Activated CD4-positive, alpha-beta T cell treated with anti-CD3 and anti-CD28 coated beads for 36 hours (primary cell): ENCODE data around the gene LRBA. TPM values are rescaled to one million over a fixed set of nuclear protein-coding genes. Genes with fewer than 3 reads are reported as not detected.
"Not testable (repeated sequence)": the region's sequence is repeated elsewhere in the genome, so short reads cannot be mapped to it uniquely, and the experiment has no call there.

Experiments
- ATAC-seq: fragments of 200-7000 bp; cut with Tn5 transposase; one replicate; pipeline ENCODE4 v1.10.0; 2021; ENCODE audit warnings: mild to moderate bottlenecking, moderate library complexity
- CTCF ChIA-PET: fragments of 350-600 bp; sonication (Branson Sonifier 250); formaldehyde crosslinking; loops from one replicate; lab custom pipeline; 2021; ENCODE audit warnings: antibody characterized with exemption; lab: Charles Lee
- POLR2A ChIA-PET: fragments of 350-600 bp; sonication (Branson Sonifier 250); formaldehyde crosslinking; loops from one replicate; lab custom pipeline; 2021; ENCODE audit warnings: antibody characterized with exemption, inconsistent platforms; lab: Charles Lee
- DNase-seq: peaks from one replicate; pipeline ENCODE4 v3.0.0-alpha.2; 2020
- H3K27ac Mint-ChIP-seq: one replicate; pipeline ENCODE4 v1.8.0; 2021; ENCODE audit warnings: mixed read lengths
- H3K27me3 Mint-ChIP-seq: one replicate; pipeline ENCODE4 v1.8.0; 2021; ENCODE audit warnings: mixed read lengths
- H3K36me3 Mint-ChIP-seq: one replicate; pipeline ENCODE4 v1.8.0; 2021; ENCODE audit warnings: low read depth, mixed read lengths
- H3K4me1 Mint-ChIP-seq: one replicate; pipeline ENCODE4 v1.8.0; 2021; ENCODE audit warnings: mixed read lengths
- H3K4me3 Mint-ChIP-seq: one replicate; pipeline ENCODE4 v1.8.0; 2021; ENCODE audit warnings: mild to moderate bottlenecking, moderate library complexity, mixed read lengths
- H3K9me3 Mint-ChIP-seq: one replicate; pipeline ENCODE4 v1.8.0; 2021; ENCODE audit warnings: low read depth, mixed read lengths
- intact Hi-C, 2 experiments: fragments of 100-400 bp; cut with DNase I in 1 of 2; cut with micrococcal nuclease in 1 of 2; formaldehyde crosslinking; loops; one replicate each; pipeline versions ENCODE4 v1.14.2 to v1.15.1; 2022 to 2024; cut with DNase I, micrococcal nuclease
- total RNA-seq, 2 experiments: library from RNA; stranded (reverse); gene quantifications; one replicate each; pipeline ENCODE4 v1.2.3, GENCODE V29; 2021

The LRBA gene
- total RNA-seq, 2 experiments from 2014 or later, result 56.6 to 59.2 TPM

DNA sequence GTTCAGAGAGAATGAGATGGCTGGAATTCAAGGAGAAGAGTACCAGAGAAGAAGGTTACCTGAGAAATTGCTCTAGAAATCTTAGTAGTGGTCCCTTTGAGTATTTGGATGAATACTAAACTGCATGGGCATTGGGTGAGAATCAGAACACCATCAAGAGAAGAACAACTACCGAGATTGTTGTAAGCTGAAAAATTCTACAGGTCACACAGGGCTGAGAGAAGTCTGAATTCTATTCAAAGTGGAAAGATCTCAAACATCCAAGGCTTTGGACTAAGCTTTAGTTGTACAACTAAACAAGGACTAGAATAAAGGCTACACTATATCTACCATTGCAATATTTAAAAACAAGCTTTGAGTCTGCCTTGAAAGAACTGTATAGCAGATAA, 40.8 kb downstream of the LRBA start:
- DNase-seq, result no peak
- Mint-ChIP-seq H3K27me3 (no peaks in the 10 kb centered on the region), H3K27ac (no peak overlapping the region), H3K4me3 (no peak overlapping the region), H3K4me1 (peaks cover 68% of the 10 kb centered on the region), H3K36me3 (peaks cover 12% of the 10 kb centered on the region), H3K9me3 (peaks cover 5% of the 10 kb centered on the region)
- POLR2A ChIA-PET, result no interaction called here
- CTCF ChIA-PET, result interaction anchor here (0.6 kb wide), 1 partner anchor 436 kb away, joined by 3 read pairs; no protein-coding TSS in a partner anchor
- intact Hi-C loops, result loop anchor here in 1 of 2 experiments (5.0 kb wide), 1 partner anchor 38 kb away; no protein-coding TSS in a partner anchor
- ATAC-seq, result no peak

DNA sequence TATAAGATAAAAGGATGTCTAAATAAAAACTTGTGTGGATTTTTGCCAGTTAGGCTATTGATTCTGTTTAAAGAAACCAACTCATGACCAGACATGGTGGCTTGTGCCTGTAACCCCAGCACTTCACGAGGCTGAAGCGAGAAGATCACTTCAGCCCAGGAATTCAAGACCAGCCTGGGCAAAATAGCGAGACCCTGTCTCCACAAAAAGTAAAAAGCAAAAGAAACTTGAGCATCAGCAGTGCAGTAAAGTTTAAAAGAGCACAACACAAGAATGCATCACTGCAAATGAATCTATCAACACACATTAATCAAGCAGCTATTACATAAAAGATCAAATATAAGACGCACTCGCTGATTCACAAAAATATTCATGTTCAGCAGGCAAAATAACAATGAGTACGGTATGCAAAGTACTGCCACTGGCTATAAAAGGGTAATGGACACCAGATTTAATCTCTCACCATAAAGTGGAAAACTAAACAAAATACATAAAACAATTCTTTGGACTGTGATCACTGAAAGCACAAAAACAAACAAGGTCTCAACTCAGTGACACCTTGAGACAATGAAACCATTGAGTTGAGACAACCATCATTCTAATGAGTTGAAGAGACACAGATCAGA, 41.3 kb downstream of the LRBA start:
- Mint-ChIP-seq H3K4me3 (no peak overlapping the region), H3K27me3 (no peaks in the 10 kb centered on the region), H3K9me3 (peaks cover 2% of the 10 kb centered on the region), H3K36me3 (peaks cover 7% of the 10 kb centered on the region), H3K4me1 (peaks cover 64% of the 10 kb centered on the region), H3K27ac (no peak overlapping the region)
- CTCF ChIA-PET, result interaction anchor here (0.6 kb wide), 1 partner anchor 436 kb away, joined by 3 read pairs; no protein-coding TSS in a partner anchor
- DNase-seq (no peak), ATAC-seq (no peak)
- POLR2A ChIA-PET, result no interaction called here
- intact Hi-C loops, result loop anchor here in 1 of 2 experiments (5.0 kb wide), 1 partner anchor 39 kb away; no protein-coding TSS in a partner anchor

DNA sequence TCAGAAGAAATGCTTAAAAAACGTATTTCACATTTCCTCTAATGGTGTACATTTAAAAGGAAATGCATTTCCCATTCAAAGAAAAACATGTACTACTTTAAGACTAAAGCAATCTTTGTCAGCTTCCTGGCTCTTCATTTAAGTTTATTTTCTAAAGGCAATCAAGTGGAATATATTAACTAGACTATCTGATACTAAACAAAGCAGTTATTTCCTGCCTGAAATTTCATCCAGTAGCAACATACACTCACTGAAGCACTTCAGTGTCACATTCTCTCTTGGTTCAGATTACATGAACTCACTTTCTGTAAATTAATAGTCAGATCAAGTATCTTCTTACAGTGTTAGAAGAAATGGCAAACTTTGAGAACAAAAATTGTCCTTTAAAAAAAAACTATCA, 42.5 kb downstream of the LRBA start:
- Mint-ChIP-seq H3K4me1 (peaks cover 53% of the 10 kb centered on the region), H3K36me3 (peaks cover 2% of the 10 kb centered on the region), H3K27me3 (no peaks in the 10 kb centered on the region), H3K27ac (no peak overlapping the region), H3K9me3 (no peaks in the 10 kb centered on the region), H3K4me3 (no peak overlapping the region)
- DNase-seq, result no peak
- intact Hi-C loops, result loop anchor here in 1 of 2 experiments (5.0 kb wide), 1 partner anchor 40 kb away; no protein-coding TSS in a partner anchor
- ChIA-PET CTCF (interaction anchor here (1.0 kb wide), 1 partner anchor 126 kb away, joined by 4 read pairs; no protein-coding TSS in a partner anchor), POLR2A (no interaction called here)
- no peak for ATAC-seq

DNA sequence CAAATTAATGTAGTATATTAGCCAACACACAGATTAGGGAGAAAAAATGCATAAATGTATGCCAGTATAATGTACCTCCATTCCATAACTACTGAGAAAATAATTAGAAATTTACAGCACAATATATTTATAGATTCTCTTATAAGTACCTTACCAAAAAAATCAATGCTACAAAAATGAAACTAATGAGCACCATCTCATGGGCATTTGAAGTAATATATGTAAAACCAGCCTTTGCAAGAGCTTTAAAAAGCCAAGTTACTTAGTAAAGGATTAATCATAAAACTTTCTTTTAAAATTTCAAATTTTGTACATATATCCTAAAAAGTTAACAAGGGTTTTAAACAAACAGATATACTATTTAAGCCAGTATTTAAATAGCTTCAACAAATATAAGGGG, 43.2 kb downstream of the LRBA start:
- Mint-ChIP-seq H3K4me1 (peaks cover 52% of the 10 kb centered on the region), H3K36me3 (peaks cover 5% of the 10 kb centered on the region), H3K4me3 (no peak overlapping the region), H3K27me3 (no peaks in the 10 kb centered on the region), H3K27ac (no peak overlapping the region), H3K9me3 (no peaks in the 10 kb centered on the region)
- DNase-seq (no peak), ATAC-seq (no peak)
- ChIA-PET POLR2A (interaction anchor here (1.3 kb wide), 1 partner anchor 127 kb away, joined by 3 read pairs; no protein-coding TSS in a partner anchor), CTCF (interaction anchor here (0.8 to 1.4 kb wide), 4 partner anchors 11 to 127 kb away, joined by 3 to 4 read pairs (median 4); partner anchors contain the start of gene LRBA)
- intact Hi-C loops, result loop anchor here (2.0 to 5.0 kb wide), 4 partner anchors 29 to 61 kb away; partner anchors contain the start of gene LRBA (in 1 of the 2)

DNA sequence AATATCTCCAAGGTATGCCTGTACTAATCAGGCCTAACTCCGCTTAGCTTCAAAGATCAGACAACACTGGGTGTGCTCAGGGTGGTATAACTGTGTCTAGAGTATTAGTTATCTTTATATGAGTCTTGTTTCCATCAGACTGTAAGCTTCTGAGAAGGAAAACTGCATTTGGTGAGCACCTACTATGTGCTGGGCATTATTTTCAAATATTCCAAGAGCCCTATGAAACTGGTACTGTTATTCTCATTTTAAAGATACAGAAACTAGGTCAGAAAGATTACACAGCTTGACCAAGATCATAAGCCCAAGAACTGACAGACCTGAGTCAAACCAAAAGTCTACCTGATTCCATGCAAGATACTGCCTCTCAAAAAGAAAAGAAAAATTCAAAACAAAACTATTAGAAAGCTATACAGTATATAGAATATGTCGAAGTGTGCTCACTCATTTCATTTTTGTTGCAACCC, 44.4 kb downstream of the LRBA start:
- CTCF ChIA-PET, result interaction anchor here (0.6 to 1.5 kb wide), 5 partner anchors 21 to 128 kb away, joined by 3 to 5 read pairs (median 4); partner anchors contain the start of genes LRBA and RPS3A
- H3K27me3 Mint-ChIP-seq, result no peaks in the 10 kb centered on the region
- intact Hi-C loops, result loop anchor here (1.0 to 5.0 kb wide), 5 partner anchors 28 to 62 kb away; partner anchors contain the start of gene LRBA (in 1 of the 2)
- peaks cover 47% of the 10 kb centered on the region for H3K4me1 Mint-ChIP-seq
- H3K9me3 Mint-ChIP-seq, result peaks cover under 1% of the 10 kb centered on the region
- POLR2A ChIA-PET, result interaction anchor here (1.3 kb wide), 1 partner anchor 128 kb away, joined by 3 read pairs; no protein-coding TSS in a partner anchor
- peaks cover 9% of the 10 kb centered on the region for H3K36me3 Mint-ChIP-seq
- H3K4me3 Mint-ChIP-seq, result no peak overlapping the region
- ATAC-seq, result peak; percentile 88
- peak overlapping the region; percentile 51 for H3K27ac Mint-ChIP-seq
- DNase-seq, result no peak

DNA sequence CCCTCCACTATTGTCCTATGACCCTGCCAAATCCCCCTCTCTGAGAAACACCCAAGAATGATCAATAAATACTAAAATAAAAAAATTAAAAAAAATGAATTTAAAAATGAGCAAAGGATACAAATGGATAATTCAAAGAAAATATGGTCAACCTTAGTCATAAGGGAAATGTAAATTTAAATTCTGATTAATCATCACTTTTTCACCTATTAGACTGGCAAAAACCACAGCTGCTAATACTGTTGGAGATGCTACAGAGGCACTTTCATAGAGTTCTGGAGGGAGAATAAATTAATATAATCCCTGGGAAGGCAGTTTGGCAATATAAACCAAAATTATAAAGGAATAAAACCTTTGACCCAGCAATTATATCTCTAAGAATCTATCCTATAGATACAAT, 50.3 kb downstream of the LRBA start:
- intact Hi-C loops, result loop anchor here in 1 of 2 experiments (1.0 kb wide), 1 partner anchor 11 kb away; no protein-coding TSS in a partner anchor
- ATAC-seq (no peak), DNase-seq (no peak)
- CTCF ChIA-PET, result no interaction called here
- no peak overlapping the region for H3K4me3 Mint-ChIP-seq
- no peaks in the 10 kb centered on the region for H3K27me3 Mint-ChIP-seq
- POLR2A ChIA-PET, result no interaction called here
- H3K27ac Mint-ChIP-seq, result no peak overlapping the region
- H3K36me3 Mint-ChIP-seq, result peaks cover 10% of the 10 kb centered on the region
- peaks cover 16% of the 10 kb centered on the region for H3K4me1 Mint-ChIP-seq
- peaks cover 1% of the 10 kb centered on the region for H3K9me3 Mint-ChIP-seq

DNA sequence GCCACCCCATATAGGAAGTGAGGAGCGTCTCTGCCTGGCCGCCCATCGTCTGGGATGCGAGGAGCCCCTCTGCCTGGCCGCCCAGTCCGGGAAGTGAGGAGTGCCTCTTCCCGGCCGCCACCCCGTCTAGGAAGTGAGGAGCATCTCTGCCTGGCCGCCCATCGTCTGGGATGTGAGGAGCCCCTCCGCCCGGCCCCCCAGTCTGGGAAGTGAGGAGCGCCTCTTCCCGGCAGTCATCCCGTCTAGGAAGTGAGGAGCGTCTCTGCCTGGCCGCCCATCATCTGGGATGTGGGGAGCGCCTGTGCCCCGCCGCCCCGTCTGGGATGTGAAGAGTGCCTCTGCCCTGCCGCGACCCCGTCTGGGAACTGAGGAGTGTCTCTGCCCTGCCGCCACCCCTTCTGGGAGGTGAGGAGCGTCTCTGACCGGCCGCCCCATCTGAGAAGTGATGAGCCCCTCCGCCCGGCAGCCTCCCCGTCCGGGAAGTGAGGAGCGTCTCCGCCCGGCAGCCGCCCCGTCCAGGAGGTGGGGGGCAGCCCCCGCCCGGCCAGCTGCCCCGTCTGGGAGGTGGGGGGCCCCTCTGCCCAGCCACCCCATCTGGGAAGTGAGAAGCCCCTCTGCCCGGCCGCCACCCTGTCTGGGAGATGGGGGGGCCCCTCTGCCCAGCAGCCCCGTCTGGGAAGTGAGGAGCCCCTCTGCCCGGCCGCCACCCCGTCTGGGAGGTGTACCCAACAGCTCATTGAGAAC, 51.3 kb downstream of the LRBA start:
- POLR2A ChIA-PET, ATAC-seq, H3K9me3 Mint-ChIP-seq, intact Hi-C loops, H3K4me3 Mint-ChIP-seq, CTCF ChIA-PET, H3K27me3 Mint-ChIP-seq, DNase-seq, H3K27ac Mint-ChIP-seq: not testable (repeated sequence)
- Mint-ChIP-seq H3K4me1 (peaks cover 18% of the 10 kb centered on the region), H3K36me3 (peaks cover 15% of the 10 kb centered on the region)

DNA sequence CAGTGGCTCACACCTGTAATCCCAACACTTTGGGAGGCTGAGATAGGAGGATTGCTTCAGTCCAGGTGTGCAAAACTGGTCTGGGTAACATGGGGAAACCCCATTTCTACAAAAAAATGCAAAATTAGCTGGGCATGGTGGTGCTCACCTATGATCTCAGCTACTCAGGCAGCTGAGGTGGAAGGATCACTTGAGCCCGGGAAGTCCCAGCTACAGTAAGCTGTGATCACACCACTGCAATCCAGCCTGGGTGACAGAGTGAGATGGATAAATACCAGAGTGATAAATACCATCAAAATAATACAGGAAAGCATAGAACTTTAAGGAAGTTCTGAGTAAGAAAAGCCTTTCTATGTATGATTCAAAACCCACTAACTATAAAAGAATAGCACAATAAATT, 52.8 kb downstream of the LRBA start:
- Mint-ChIP-seq H3K4me3 (no peak overlapping the region), H3K27me3 (no peaks in the 10 kb centered on the region), H3K27ac (no peak overlapping the region), H3K4me1 (peaks cover 27% of the 10 kb centered on the region), H3K36me3 (peaks cover 24% of the 10 kb centered on the region), H3K9me3 (peaks cover 11% of the 10 kb centered on the region)
- ChIA-PET POLR2A (no interaction called here), CTCF (interaction anchor here (0.6 kb wide), 1 partner anchor 67 kb away, joined by 3 read pairs; no protein-coding TSS in a partner anchor)
- peak; percentile 44 for DNase-seq
- intact Hi-C loops, result no loop called here
- ATAC-seq, result peak; percentile 88

DNA sequence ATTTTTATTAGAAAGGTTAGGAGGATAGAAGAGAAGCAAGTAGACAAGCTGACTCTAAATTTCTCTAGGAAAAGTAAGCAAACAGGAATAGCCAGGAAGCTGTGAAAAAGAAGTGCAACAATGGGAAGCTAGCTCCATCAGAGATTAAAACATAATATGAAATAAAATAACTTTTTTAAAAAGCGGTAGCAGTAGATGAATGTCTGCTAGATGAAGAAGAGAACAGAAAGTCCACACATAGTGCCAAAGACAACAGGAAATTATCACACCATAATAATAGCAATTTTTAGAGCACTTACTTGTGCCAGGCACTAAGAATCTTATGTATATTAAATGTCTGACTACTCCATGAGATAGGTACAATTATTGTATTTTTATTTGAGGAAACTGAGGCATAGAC, 53.5 kb downstream of the LRBA start:
- H3K27me3 Mint-ChIP-seq, result no peaks in the 10 kb centered on the region
- peaks cover 33% of the 10 kb centered on the region for H3K4me1 Mint-ChIP-seq
- H3K4me3 Mint-ChIP-seq, result no peak overlapping the region
- intact Hi-C loops, result no loop called here
- peaks cover 24% of the 10 kb centered on the region for H3K36me3 Mint-ChIP-seq
- ChIA-PET CTCF (interaction anchor here (0.6 to 1.4 kb wide), 5 partner anchors 10 to 266 kb away, joined by 3 read pairs; partner anchors contain the start of gene RPS3A), POLR2A (interaction anchor here (0.6 kb wide), 1 partner anchor 14 kb away, joined by 5 read pairs; no protein-coding TSS in a partner anchor)
- H3K27ac Mint-ChIP-seq, result no peak overlapping the region
- ATAC-seq (no peak), DNase-seq (no peak)
- H3K9me3 Mint-ChIP-seq, result peaks cover 11% of the 10 kb centered on the region

DNA sequence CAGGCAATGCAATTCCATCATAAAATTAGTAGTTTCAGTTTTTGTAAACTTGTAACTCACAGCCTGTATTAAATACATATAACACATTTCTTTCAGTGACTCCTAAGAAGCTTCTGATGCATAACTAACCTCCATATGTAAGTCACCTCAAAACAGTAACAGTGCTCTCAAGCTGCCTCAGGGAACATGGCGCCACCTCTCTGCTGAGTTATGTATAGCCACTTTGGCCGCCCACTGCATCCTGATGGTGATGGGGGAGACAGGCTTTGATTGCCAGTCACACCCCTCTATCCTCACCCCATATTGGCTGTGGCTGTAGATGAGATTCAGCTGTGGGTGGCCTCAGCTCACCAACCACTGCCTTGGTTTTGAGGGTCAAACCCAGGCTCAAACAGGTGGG, 54.3 kb downstream of the LRBA start:
- ATAC-seq (peak; percentile 63), DNase-seq (peak; percentile 61)
- Mint-ChIP-seq H3K27ac (no peak overlapping the region), H3K36me3 (peaks cover 22% of the 10 kb centered on the region), H3K4me3 (no peak overlapping the region), H3K9me3 (peaks cover 11% of the 10 kb centered on the region), H3K27me3 (no peaks in the 10 kb centered on the region), H3K4me1 (peaks cover 38% of the 10 kb centered on the region)
- intact Hi-C loops, result no loop called here
- ChIA-PET POLR2A (no interaction called here), CTCF (interaction anchor here (0.6 to 1.4 kb wide), 6 partner anchors 11 to 666 kb away, joined by 3 read pairs; partner anchors contain the start of gene RPS3A)

DNA sequence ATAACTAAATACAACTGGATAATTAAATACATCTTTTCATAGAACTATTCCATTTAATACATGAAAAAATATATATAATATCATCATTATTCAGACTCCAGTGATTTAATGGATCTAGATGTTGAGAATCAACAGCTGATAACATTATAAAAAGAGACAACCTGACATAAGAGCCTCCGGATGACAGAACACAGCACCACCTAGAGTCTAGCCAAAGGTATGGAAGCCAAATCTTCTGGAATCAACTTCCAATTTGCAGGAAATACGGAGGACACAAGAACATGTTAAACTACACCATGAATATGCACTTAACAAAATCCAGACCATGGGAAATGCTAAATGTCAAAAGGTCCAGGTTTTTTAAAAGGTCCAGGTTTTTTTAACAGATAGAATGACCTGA, 55.0 kb downstream of the LRBA start:
- H3K4me3 Mint-ChIP-seq, result no peak overlapping the region
- intact Hi-C loops, result no loop called here
- ATAC-seq, result no peak
- ChIA-PET CTCF (interaction anchor here (0.7 to 0.9 kb wide), 3 partner anchors 16 to 665 kb away, joined by 3 read pairs; no protein-coding TSS in a partner anchor), POLR2A (interaction anchor here (0.7 kb wide), 1 partner anchor 484 kb away, joined by 4 read pairs; no protein-coding TSS in a partner anchor)
- no peak for DNase-seq
- H3K4me1 Mint-ChIP-seq, result peaks cover 36% of the 10 kb centered on the region
- peaks cover 20% of the 10 kb centered on the region for H3K36me3 Mint-ChIP-seq
- H3K27ac Mint-ChIP-seq, result no peak overlapping the region
- no peaks in the 10 kb centered on the region for H3K27me3 Mint-ChIP-seq
- H3K9me3 Mint-ChIP-seq, result peaks cover 10% of the 10 kb centered on the region
